Spinal cord (tissue), 10 donors: ENCODE data around the gene RIMKLB. TPM values are rescaled to one million over a fixed set of nuclear protein-coding genes. Genes with fewer than 3 reads are reported as not detected.
A peak's percentile ranks its signal among the peaks of the same experiment; 100 is the strongest.
"Not testable (repeated sequence)": the region's sequence is repeated elsewhere in the genome, so short reads cannot be mapped to it uniquely, and the experiment has no call there.

ENCODE experiments used
- DNase-seq, 6 donors: peaks; one replicate each; pipeline versions ENCODE4 v3.0.0 to v3.0.0-alpha.2; 2013 to 2015; ENCODE audit warnings: low spot score in 6 of 6, low read depth in 4 of 6
- H3K27ac ChIP-seq: one replicate; pipeline ENCODE4 v1.5.1; 2013; ENCODE audit warnings: low read depth, low read length, control low read depth
- H3K27me3 ChIP-seq: one replicate; pipeline ENCODE4 v1.6.1; 2013; ENCODE audit warnings: low read length; ENCODE audit not compliant: control insufficient read depth, insufficient read depth
- H3K36me3 ChIP-seq: one replicate; pipeline ENCODE4 v1.6.1; 2013; ENCODE audit warnings: low read length; ENCODE audit not compliant: control insufficient read depth, insufficient read depth
- H3K4me1 ChIP-seq: one replicate; pipeline ENCODE4 v1.6.1; 2013; ENCODE audit warnings: low read length; ENCODE audit not compliant: control insufficient read depth, insufficient read depth
- H3K4me3 ChIP-seq: one replicate; pipeline ENCODE4 v1.5.1; 2013; ENCODE audit warnings: low read depth, low read length, control low read depth
- H3K9me3 ChIP-seq: one replicate; pipeline ENCODE4 v1.6.1; 2013; ENCODE audit warnings: low read length; ENCODE audit not compliant: control insufficient read depth, insufficient read depth
- WGBS: methylation state at CpG from one replicate; pipeline ENCODE4 v1.1.5; 2013; ENCODE audit warnings: missing lambda C conversion rate; ENCODE audit not compliant: insufficient coverage; 5-methylcytosine and 5-hydroxymethylcytosine counted together
- polyA plus RNA-seq, 2 donors: library from polyadenylated mRNA; unstranded; fragments of 120-200 nt; gene quantifications; one replicate each; pipeline ENCODE4 v1.2.1, GENCODE V29; 2013; ENCODE audit not compliant: insufficient read length in 2 of 2
- total RNA-seq, 2 donors: library from RNA; depleted of rRNA in 1 of 2; stranded (reverse); fragments of 120-200 nt in 1 of 2; fragments of >200 nt in 1 of 2; gene quantifications; one replicate each; pipeline versions ENCODE4 v1.2.3 to v1.2.4, GENCODE V29; 2013 to 2014
- donor health status: healthy.

Gene RIMKLB
- total and polyA plus RNA-seq, 4 donors = 107 to 203 (median 146) TPM

DNA sequence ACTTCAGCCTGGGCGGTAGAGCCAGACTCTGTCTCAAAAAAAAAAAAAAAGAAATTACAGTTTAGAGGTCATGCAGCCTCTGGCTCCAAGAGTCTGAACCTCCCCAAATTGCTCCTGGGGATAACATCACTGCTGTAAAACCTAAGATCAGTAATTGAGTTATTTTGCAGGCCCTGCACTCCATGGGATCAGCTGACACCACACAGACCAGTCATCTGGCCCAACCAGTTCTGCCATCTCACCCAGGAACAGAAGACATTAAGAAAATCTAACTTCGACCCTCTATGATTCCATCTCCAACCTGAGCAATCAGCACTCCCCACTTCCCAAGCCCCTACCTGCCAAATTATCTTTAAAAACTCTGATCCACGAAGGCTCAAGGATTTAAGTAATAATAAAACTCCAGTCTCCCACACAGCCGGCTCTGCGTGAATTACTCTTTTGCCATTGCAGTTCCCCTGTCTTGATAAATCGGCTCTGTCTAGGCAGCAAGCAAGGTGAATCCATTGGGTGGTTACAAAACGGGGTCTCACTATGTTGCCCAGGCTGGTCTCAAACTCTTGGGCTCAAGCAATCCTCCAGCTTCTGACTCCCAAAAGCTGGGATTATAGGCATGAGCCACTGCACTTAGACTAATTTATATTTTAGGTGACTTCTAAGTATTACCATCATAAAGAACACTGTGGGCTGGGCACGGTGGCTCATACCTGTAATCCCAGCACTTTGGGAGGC, 123.1 kb downstream of the RIMKLB start:
- H3K36me3 ChIP-seq, H3K9me3 ChIP-seq, H3K27ac ChIP-seq, DNase-seq, H3K4me1 ChIP-seq, H3K27me3 ChIP-seq, H3K4me3 ChIP-seq: not testable (repeated sequence)
- 98% methylated on average over 7 of the region's 8 CpGs for WGBS

DNA sequence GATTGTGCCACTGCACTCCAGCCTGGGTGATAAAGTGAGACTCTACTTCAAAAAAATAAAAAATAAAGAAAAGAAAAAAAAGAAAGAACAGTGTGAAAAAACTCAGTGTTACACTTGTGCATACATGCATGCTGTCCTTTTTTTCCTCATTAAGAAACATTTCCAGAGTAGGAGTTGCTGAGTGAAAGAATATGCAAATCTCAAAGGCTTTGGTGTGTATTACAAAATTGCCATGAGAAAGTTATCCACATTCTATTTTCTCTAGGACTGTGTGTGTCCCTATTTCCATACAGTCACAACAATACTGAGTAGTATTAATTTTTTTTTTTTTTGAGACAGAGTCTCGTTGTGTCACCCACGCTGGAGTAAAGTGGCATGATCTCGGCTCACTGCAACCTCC, 123.8 kb downstream of the RIMKLB start:
- no peak overlapping the region for H3K27ac ChIP-seq
- no peaks in the 10 kb centered on the region for H3K36me3 ChIP-seq
- peaks cover 8% of the 10 kb centered on the region for H3K4me1 ChIP-seq
- DNase-seq = no peak
- H3K27me3 ChIP-seq = no peaks in the 10 kb centered on the region
- H3K9me3 ChIP-seq = no peaks in the 10 kb centered on the region
- WGBS = 100% methylated on average over 2 of the region's 3 CpGs
- H3K4me3 ChIP-seq = no peak overlapping the region

- no peak within 1 kb of the TSS for H3K4me3 ChIP-seq
- H3K36me3 ChIP-seq = no peaks in the 10 kb centered on the region
- no peaks in the 10 kb centered on the region for H3K9me3 ChIP-seq
- H3K27ac ChIP-seq = peak within 1 kb of the TSS; percentile 79
- H3K4me1 ChIP-seq = peaks cover 8% of the 10 kb centered on the region
- no peak for DNase-seq
- H3K27me3 ChIP-seq = no peaks in the 10 kb centered on the region
- WGBS = no CpG with 5 or more reads among the region's 3 CpGs
Observed at GRCh38 chr12:8822298-8822697, 124.5 kb downstream of the RIMKLB start, which contains the start of gene A2ML1. Gene A2ML1 (plus strand): TSS chr12:8822621. CDS start chr12:8822652, 31 bp downstream.

DNA sequence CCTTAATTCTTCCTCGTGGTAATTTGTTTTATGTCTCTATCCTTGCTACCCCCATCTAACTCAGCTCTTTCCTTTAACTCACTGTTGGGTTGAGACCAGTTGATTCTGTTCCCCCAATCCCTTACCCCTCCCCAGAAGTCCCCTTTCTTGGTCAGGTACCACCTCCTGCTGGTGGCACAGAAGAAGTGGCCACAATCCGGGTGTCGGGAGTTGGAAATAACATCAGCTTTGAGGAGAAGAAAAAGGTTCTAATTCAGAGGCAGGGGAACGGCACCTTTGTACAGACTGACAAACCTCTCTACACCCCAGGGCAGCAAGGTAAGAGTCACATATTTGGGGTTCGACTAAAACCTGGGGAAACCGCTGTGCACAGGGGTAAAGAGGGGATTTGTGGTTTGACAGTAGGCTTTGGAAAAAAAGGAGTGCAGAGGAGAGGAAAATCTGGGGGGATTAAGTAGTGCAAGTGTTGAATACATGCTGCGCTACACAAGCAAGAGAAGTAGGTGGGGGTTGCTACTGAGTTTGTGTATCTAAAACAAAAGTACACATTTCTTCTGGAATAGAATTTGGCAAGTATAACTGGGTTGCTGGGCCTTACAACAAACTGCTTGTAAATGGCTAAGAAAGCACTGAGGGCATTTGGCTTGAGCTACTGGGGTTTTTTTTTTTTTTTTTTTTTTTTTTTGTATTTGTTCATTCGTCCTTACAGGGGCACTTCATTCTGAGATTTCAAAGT, 125.9 kb downstream of the RIMKLB start:
- 26% methylated on average over 4 of the region's 8 CpGs for WGBS
- peak overlapping the region; percentile 6 for H3K4me3 ChIP-seq
- peak; percentile 33 to 82 (median 56) for DNase-seq
- peaks cover 16% of the 10 kb centered on the region for H3K4me1 ChIP-seq
- H3K9me3 ChIP-seq = no peaks in the 10 kb centered on the region
- H3K36me3 ChIP-seq = no peaks in the 10 kb centered on the region
- H3K27ac ChIP-seq = peak overlapping the region; percentile 79
- no peaks in the 10 kb centered on the region for H3K27me3 ChIP-seq

DNA sequence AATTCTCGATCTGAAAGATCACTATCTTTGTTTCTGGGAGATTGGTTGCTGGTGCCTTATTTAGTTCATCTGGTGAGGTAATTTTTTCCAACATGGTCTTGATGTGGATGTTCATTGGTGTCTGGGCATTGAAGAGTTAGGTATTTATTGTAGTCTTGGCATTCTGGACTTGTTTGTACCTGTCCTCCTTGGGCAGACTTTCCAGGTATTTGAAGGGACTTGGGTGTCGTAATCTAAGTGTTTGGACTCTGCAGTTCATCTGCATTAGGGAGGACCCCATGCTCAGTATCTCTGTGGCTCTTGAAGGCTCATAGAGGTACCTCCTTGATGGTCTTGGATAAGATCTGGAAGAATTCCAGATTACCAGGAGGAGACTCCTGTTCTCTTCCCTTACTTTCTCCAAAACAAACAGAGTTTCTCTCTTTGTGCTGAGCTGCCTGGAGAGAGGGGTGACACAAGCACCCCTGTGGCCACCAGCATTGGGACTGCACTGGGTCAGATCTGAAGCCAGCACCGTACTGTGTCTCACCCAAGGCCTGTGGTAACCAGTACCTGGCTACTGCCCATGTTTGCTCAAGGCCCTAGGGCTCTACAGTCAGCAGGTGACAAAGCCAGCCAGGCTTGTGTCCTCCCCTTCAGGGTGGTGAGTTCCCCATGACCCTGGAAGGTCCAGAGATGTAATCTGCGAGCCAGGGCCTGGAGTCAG, 129.9 kb downstream of the RIMKLB start:
- no peaks in the 10 kb centered on the region for H3K36me3 ChIP-seq
- 92% methylated on average over 3 of the region's 4 CpGs for WGBS
- no peak for DNase-seq
- H3K27ac ChIP-seq = no peak overlapping the region
- H3K4me3 ChIP-seq = no peak overlapping the region
- peaks cover 12% of the 10 kb centered on the region for H3K4me1 ChIP-seq
- H3K9me3 ChIP-seq = no peaks in the 10 kb centered on the region
- H3K27me3 ChIP-seq = no peaks in the 10 kb centered on the region

GRCh38 chr12:8828257-8829124, 130.7 kb downstream of the RIMKLB start:
- DNase-seq = no peak
- 75% methylated on average over 9 of the region's 9 CpGs for WGBS
- no peaks in the 10 kb centered on the region for H3K27me3 ChIP-seq
- H3K4me1 ChIP-seq = peaks cover 10% of the 10 kb centered on the region
- H3K36me3 ChIP-seq = no peaks in the 10 kb centered on the region
- H3K27ac ChIP-seq = no peak overlapping the region
- no peak overlapping the region for H3K4me3 ChIP-seq
- H3K9me3 ChIP-seq = no peaks in the 10 kb centered on the region

- Histone ChIP-seq H3K9me3 (no peaks in the 10 kb centered on the region), H3K27me3 (no peaks in the 10 kb centered on the region), H3K4me3 (no peak overlapping the region), H3K36me3 (no peaks in the 10 kb centered on the region), H3K4me1 (peaks cover 10% of the 10 kb centered on the region), H3K27ac (no peak overlapping the region)
- WGBS = 75% methylated on average over 5 of the region's 5 CpGs
- DNase-seq = no peak
Observed at GRCh38 chr12:8829125-8829518, 131.3 kb downstream of the RIMKLB start.

GRCh38 chr12:8829621-8830020, 131.8 kb downstream of the RIMKLB start:
- no peak for DNase-seq
- Histone ChIP-seq H3K4me3 (no peak overlapping the region), H3K36me3 (no peaks in the 10 kb centered on the region), H3K9me3 (no peaks in the 10 kb centered on the region), H3K4me1 (peaks cover 10% of the 10 kb centered on the region), H3K27ac (no peak overlapping the region), H3K27me3 (no peaks in the 10 kb centered on the region)
- WGBS = 92% methylated on average over 4 of the region's 7 CpGs

DNA sequence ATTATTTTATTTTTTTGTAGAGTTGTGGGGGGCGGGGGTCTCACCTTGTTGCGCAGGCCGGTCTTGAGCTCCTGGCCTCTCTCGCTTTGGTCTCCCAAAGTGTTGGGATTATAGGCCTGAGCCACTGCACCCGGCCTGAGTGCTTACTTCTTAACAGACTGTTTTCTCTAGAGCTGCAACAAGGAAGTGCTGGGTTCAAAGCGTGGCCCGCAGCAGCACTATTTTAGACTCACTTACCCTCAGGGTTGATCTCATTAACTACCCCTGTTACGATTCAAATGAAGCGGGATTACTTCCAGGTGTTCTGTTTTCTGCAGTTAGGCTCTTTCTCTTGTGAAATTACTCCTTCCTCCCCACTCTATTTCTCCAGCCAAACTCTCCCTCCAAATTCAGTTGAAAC, 133.3 kb downstream of the RIMKLB start:
- H3K27ac ChIP-seq = no peak overlapping the region
- no peak overlapping the region for H3K4me3 ChIP-seq
- peaks cover 10% of the 10 kb centered on the region for H3K4me1 ChIP-seq
- 90% methylated on average over 9 of the region's 9 CpGs for WGBS
- H3K27me3 ChIP-seq = no peaks in the 10 kb centered on the region
- H3K36me3 ChIP-seq = no peaks in the 10 kb centered on the region
- H3K9me3 ChIP-seq = no peaks in the 10 kb centered on the region
- no peak for DNase-seq
